Mesenchymal stem cell (in vitro differentiated cells and primary cell): ENCODE data around the gene PKP4.

Experiments used
- DNase-seq: peaks from one replicate; pipeline ENCODE4 v3.0.0-alpha.2; 2013
- H2AFZ ChIP-seq: one replicate; pipeline ENCODE4 v1.6.1; 2013; ENCODE audit warnings: low read depth, mild to moderate bottlenecking, control low read depth, inconsistent platforms, low read length, moderate library complexity
- H2AK5ac ChIP-seq: 2 replicates; pipeline ENCODE4 v1.6.1; 2013; ENCODE audit warnings: low read length, moderate library complexity, mild to moderate bottlenecking, inconsistent platforms; ENCODE audit not compliant: severe bottlenecking
- H2BK120ac ChIP-seq: one replicate; pipeline ENCODE4 v1.6.1; 2013; ENCODE audit warnings: low read depth, mild to moderate bottlenecking, inconsistent platforms, low read length, moderate library complexity
- H2BK12ac ChIP-seq, 2 experiments: one replicate each; pipeline ENCODE4 v1.6.1; 2013; ENCODE audit warnings: inconsistent platforms in 2 of 2, low read length in 2 of 2, mild to moderate bottlenecking in 2 of 2, moderate library complexity in 2 of 2, control low read depth in 1 of 2
- H2BK15ac ChIP-seq: one replicate; pipeline ENCODE4 v1.6.1; 2013; ENCODE audit warnings: mild to moderate bottlenecking, low read depth, inconsistent platforms; ENCODE audit not compliant: poor library complexity, severe bottlenecking
- H2BK5ac ChIP-seq: 2 replicates; pipeline ENCODE4 v1.6.1; 2013; ENCODE audit warnings: low read depth, mild to moderate bottlenecking, low read length, control low read depth, inconsistent platforms; ENCODE audit not compliant: poor library complexity, severe bottlenecking
- H3K14ac ChIP-seq, 2 experiments: one replicate each; pipeline ENCODE4 v1.6.1; 2013; ENCODE audit warnings: inconsistent platforms in 2 of 2, low read length in 2 of 2, control low read depth in 1 of 2, mild to moderate bottlenecking in 1 of 2, moderate library complexity in 1 of 2
- H3K18ac ChIP-seq, 2 experiments: one replicate each; pipeline ENCODE4 v1.6.1; 2013; ENCODE audit warnings: inconsistent platforms in 2 of 2, low read length in 2 of 2, control low read depth in 1 of 2, low read depth in 1 of 2, mild to moderate bottlenecking in 1 of 2
- H3K23ac ChIP-seq, 2 experiments: one replicate each; pipeline ENCODE4 v1.6.1; 2013; ENCODE audit warnings: inconsistent platforms in 2 of 2, low read length in 2 of 2, mild to moderate bottlenecking in 2 of 2, moderate library complexity in 2 of 2, control low read depth in 1 of 2
- H3K27ac ChIP-seq: 2 replicates; pipeline ENCODE4 v1.5.1; 2013; ENCODE audit warnings: mild to moderate bottlenecking, moderate library complexity, low read length, control low read depth, inconsistent platforms; ENCODE audit not compliant: poor library complexity, severe bottlenecking
- H3K27me3 ChIP-seq, 2 experiments: 2 replicates each; pipeline versions ENCODE4 v1.6.1 to v1.7.0; 2013; ENCODE audit warnings: low read length in 2 of 2, mild to moderate bottlenecking in 2 of 2, moderate library complexity in 2 of 2, control low read depth in 1 of 2, inconsistent platforms in 1 of 2; ENCODE audit not compliant: control insufficient read depth in 1 of 2, insufficient read depth in 1 of 2
- H3K36me3 ChIP-seq, 2 experiments: 2 replicates each; pipeline versions ENCODE4 v1.6.1 to v1.7.0; 2013; ENCODE audit warnings: low read length in 2 of 2, control low read depth in 1 of 2, inconsistent platforms in 1 of 2, low read depth in 1 of 2, mild to moderate bottlenecking in 1 of 2; ENCODE audit not compliant: insufficient read depth in 2 of 2, control insufficient read depth in 1 of 2
- H3K4ac ChIP-seq, 2 experiments: one replicate each; pipeline ENCODE4 v1.6.1; 2013; ENCODE audit warnings: inconsistent platforms in 2 of 2, low read length in 2 of 2, mild to moderate bottlenecking in 2 of 2, moderate library complexity in 2 of 2, control low read depth in 1 of 2, low read depth in 1 of 2
- H3K4me1 ChIP-seq: 2 replicates; pipeline ENCODE4 v1.6.1; 2013; ENCODE audit warnings: low read depth, low read length, control low read depth; ENCODE audit not compliant: control insufficient read depth, insufficient read depth
- H3K4me2 ChIP-seq: 2 replicates; pipeline ENCODE4 v1.6.1; 2013; ENCODE audit warnings: low read length, mild to moderate bottlenecking, inconsistent platforms; ENCODE audit not compliant: poor library complexity, severe bottlenecking
- H3K4me3 ChIP-seq, 2 experiments: 2 replicates each; pipeline versions ENCODE4 v1.5.1 to v1.7.0; 2013; ENCODE audit warnings: low read length in 2 of 2, mild to moderate bottlenecking in 2 of 2, control low read depth in 1 of 2, low read depth in 1 of 2; ENCODE audit not compliant: insufficient read depth in 1 of 2
- H3K79me1 ChIP-seq: replicated peaks from 2 replicates; pipeline ENCODE4 v1.6.1; 2013; ENCODE audit warnings: mild to moderate bottlenecking, control low read depth, low read length, inconsistent platforms; ENCODE audit not compliant: poor library complexity, severe bottlenecking
- H3K9ac ChIP-seq: 2 replicates; pipeline ENCODE4 v1.7.0; 2013; ENCODE audit warnings: mild to moderate bottlenecking, low read length, moderate library complexity
- H3K9me3 ChIP-seq: 2 replicates; pipeline ENCODE4 v1.7.0; 2013; ENCODE audit warnings: mild to moderate bottlenecking, low read length; ENCODE audit not compliant: control insufficient read depth
- H4K8ac ChIP-seq: one replicate; pipeline ENCODE4 v1.6.1; 2013; ENCODE audit warnings: inconsistent platforms, mild to moderate bottlenecking, low read length, moderate library complexity
- H4K91ac ChIP-seq: one replicate; pipeline ENCODE4 v1.6.1; 2013; ENCODE audit warnings: mild to moderate bottlenecking, low read length, inconsistent platforms
- WGBS: methylation state at CpG from one replicate; pipeline ENCODE4 v1.1.7; 2013; ENCODE audit warnings: mixed read lengths; 5-methylcytosine and 5-hydroxymethylcytosine counted together

The PKP4 gene

GRCh38 chr2:158457092-158457825, 507 bp downstream of the PKP4 start:
- Histone ChIP-seq H2BK15ac (peak overlapping the region; percentile 39), H2BK5ac (peak overlapping the region; percentile 85), H3K23ac (peak overlapping the region in 1 of 2 experiments; percentile 70), H2AFZ (peak overlapping the region; percentile 87), H2BK12ac (peak overlapping the region; percentile 87 to 89), H3K4me3 (peak overlapping the region; percentile 88 to 91), H3K79me1 (peaks cover 9% of the 10 kb centered on the region), H3K9ac (peak overlapping the region; percentile 85), H3K4me2 (peak overlapping the region; percentile 79), H3K27me3 (no peaks in the 10 kb centered on the region), H2AK5ac (no peak overlapping the region), H3K27ac (peak overlapping the region; percentile 87), H3K14ac (peak overlapping the region in 1 of 2 experiments; percentile 76), H2BK120ac (peak overlapping the region; percentile 61), H3K4me1 (peaks cover 2% of the 10 kb centered on the region), H4K8ac (peak overlapping the region; percentile 30), H3K9me3 (no peaks in the 10 kb centered on the region), H4K91ac (peak overlapping the region; percentile 85), H3K18ac (peak overlapping the region; percentile 90 to 98), H3K36me3 (no peaks in the 10 kb centered on the region), H3K4ac (peak overlapping the region in 1 of 2 experiments; percentile 82)
- under 1% methylated on average over 66 of the region's 84 CpGs for WGBS
- DNase-seq: peak; percentile 80

GRCh38 chr2:158457826-158458616, 1.3 kb downstream of the PKP4 start:
- Histone ChIP-seq H3K27ac (peak overlapping the region; percentile 91), H3K4me2 (peak overlapping the region; percentile 79), H3K4me3 (peak overlapping the region; percentile 88 to 91), H3K18ac (peak overlapping the region; percentile 90 to 98), H2BK5ac (peak overlapping the region; percentile 85), H4K8ac (peak overlapping the region; percentile 30), H3K14ac (peak overlapping the region; percentile 26 to 76), H2AFZ (peak overlapping the region; percentile 87), H3K27me3 (no peaks in the 10 kb centered on the region), H3K4me1 (peaks cover 2% of the 10 kb centered on the region), H2BK120ac (peak overlapping the region; percentile 39), H2AK5ac (no peak overlapping the region), H3K23ac (peak overlapping the region in 1 of 2 experiments; percentile 70), H3K36me3 (no peaks in the 10 kb centered on the region), H3K79me1 (peaks cover 10% of the 10 kb centered on the region), H3K4ac (peak overlapping the region; percentile 1 to 75), H4K91ac (peak overlapping the region; percentile 85), H2BK15ac (peak overlapping the region; percentile 89), H3K9ac (peak overlapping the region; percentile 85), H3K9me3 (no peaks in the 10 kb centered on the region), H2BK12ac (peak overlapping the region in 1 of 2 experiments; percentile 87)
- DNase-seq: peak; percentile 73
- under 1% methylated on average over 51 of the region's 61 CpGs for WGBS

- H3K18ac ChIP-seq: no peak overlapping the region
- 23% methylated on average over 7 of the region's 9 CpGs for WGBS
- peak overlapping the region in 1 of 2 experiments; percentile 88 for H3K4me3 ChIP-seq
- no peak overlapping the region for H4K8ac ChIP-seq
- H2BK120ac ChIP-seq: no peak overlapping the region
- H3K79me1 ChIP-seq: peaks cover 8% of the 10 kb centered on the region
- no peak overlapping the region for H4K91ac ChIP-seq
- H3K4me1 ChIP-seq: peaks cover 2% of the 10 kb centered on the region
- peak overlapping the region; percentile 87 for H2AFZ ChIP-seq
- H2BK15ac ChIP-seq: no peak overlapping the region
- H2AK5ac ChIP-seq: no peak overlapping the region
- peak overlapping the region; percentile 85 for H3K9ac ChIP-seq
- H3K36me3 ChIP-seq: no peaks in the 10 kb centered on the region
- peak overlapping the region; percentile 91 for H3K27ac ChIP-seq
- H3K9me3 ChIP-seq: no peaks in the 10 kb centered on the region
- no peak overlapping the region for H3K23ac ChIP-seq
- no peak overlapping the region for H3K14ac ChIP-seq
- peak; percentile 27 for DNase-seq
- H3K27me3 ChIP-seq: no peaks in the 10 kb centered on the region
- peak overlapping the region; percentile 4 for H2BK5ac ChIP-seq
- no peak overlapping the region for H2BK12ac ChIP-seq
- no peak overlapping the region for H3K4ac ChIP-seq
- H3K4me2 ChIP-seq: peak overlapping the region; percentile 79
These were observed 1.8 kb downstream of the PKP4 start for GRCh38 chr2:158458617-158458920.
